Thymus (tissue), 11 donors: ENCODE measurements around the gene IKBKG. TPM values are rescaled to one million over a fixed set of nuclear protein-coding genes. Genes with fewer than 3 reads are reported as not detected.

Source experiments
- DNase-seq, 9 donors: peaks; one replicate each; pipeline ENCODE4 v3.0.0-alpha.2; 2013; ENCODE audit warnings: low spot score in 9 of 9, low read depth in 6 of 9, missing footprints in 1 of 9
- H3K27ac ChIP-seq, 2 donors: one replicate each; pipeline ENCODE4 v1.5.1; 2013; ENCODE audit warnings: control low read depth in 1 of 2, low read depth in 1 of 2, low read length in 1 of 2, mild to moderate bottlenecking in 1 of 2, moderate library complexity in 1 of 2
- H3K27me3 ChIP-seq, 2 donors: one replicate each; pipeline ENCODE4 v1.5.1; 2013; ENCODE audit warnings: low read length in 1 of 2; ENCODE audit not compliant: control insufficient read depth in 2 of 2, insufficient read depth in 1 of 2
- H3K36me3 ChIP-seq, 2 donors: one replicate each; pipeline ENCODE4 v1.5.1; 2013; ENCODE audit warnings: low read length in 1 of 2, mild to moderate bottlenecking in 1 of 2, moderate library complexity in 1 of 2; ENCODE audit not compliant: control insufficient read depth in 2 of 2, insufficient read depth in 2 of 2
- H3K4me1 ChIP-seq, 2 donors: one replicate each; pipeline ENCODE4 v1.5.1; 2013; ENCODE audit warnings: low read length in 2 of 2; ENCODE audit not compliant: control insufficient read depth in 2 of 2, insufficient read depth in 2 of 2
- H3K4me3 ChIP-seq, 2 donors: one replicate each; pipeline ENCODE4 v1.5.1; 2013; ENCODE audit warnings: low read length in 2 of 2, control low read depth in 1 of 2, mild to moderate bottlenecking in 1 of 2
- H3K9me3 ChIP-seq, 2 donors: one replicate each; pipeline ENCODE4 v1.5.1; 2013; ENCODE audit warnings: low read length in 1 of 2, mild to moderate bottlenecking in 1 of 2; ENCODE audit not compliant: control insufficient read depth in 2 of 2, insufficient read depth in 1 of 2
- WGBS: extraction: QIAGEN DNeasy Blood & Tissue Kit; methylation state at CpG from one replicate; pipeline ENCODE4 v1.1.7; 2013; 5-methylcytosine and 5-hydroxymethylcytosine counted together
- polyA plus RNA-seq: library from polyadenylated mRNA; stranded (reverse); fragments of 200-250 nt; gene quantifications from one replicate; pipeline ENCODE4 v1.2.3, GENCODE V29; 2013
- total RNA-seq: library from RNA; stranded (reverse); fragments of 120-200 nt; gene quantifications from one replicate; pipeline ENCODE4 v1.2.4, GENCODE V29; 2013
- donor health status: healthy.

The IKBKG gene
- total and polyA plus RNA-seq, 2 donors, result 17.7 to 38.3 TPM

DNA sequence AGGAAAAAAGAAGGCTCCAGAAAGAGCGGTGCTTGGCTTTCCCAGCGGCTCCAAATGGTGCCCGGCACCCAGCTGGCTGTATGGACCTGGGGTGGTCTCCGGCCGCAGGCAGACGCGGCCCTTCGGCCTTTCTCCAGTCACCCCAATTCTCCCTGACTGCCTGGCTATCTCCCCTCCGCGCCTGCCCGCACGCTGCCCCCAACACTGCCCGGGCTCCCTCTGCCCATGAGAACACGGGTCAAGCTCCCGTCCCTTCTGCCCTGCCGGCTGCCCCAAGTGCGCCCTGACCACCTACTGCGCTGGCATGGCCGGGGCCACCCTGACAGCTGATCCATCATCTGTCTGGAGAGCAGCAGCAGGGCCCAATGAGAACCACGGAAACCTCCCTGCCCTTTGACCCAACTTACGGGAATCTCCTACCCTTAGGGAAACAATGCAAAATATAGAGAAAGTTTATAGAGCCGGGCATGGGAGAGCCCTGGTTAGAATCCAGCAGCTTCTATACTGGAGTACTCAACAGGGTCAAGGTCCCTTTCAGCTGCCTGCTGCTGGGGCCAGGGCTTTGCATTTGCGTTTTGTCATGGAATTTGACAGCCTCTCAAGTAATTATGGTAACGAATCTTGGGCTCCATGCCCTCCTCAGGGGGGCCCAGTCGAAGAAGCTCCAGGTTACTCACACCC, 30.2 kb upstream of the IKBKG start:
- Histone ChIP-seq H3K27ac (peak overlapping the region; percentile 52 to 87), H3K9me3 (peaks cover 0 to 11% of the 10 kb centered on the region in 2 donors), H3K4me1 (peaks cover 5 to 20% of the 10 kb centered on the region in 2 donors), H3K4me3 (no peak overlapping the region), H3K36me3 (peaks cover 0 to 3% of the 10 kb centered on the region in 2 donors), H3K27me3 (no peaks in the 10 kb centered on the region)
- WGBS, result 88% methylated on average over 25 of the region's 25 CpGs
- DNase-seq, result no peak

GRCh38 chrX:154519389-154519788, 28.0 kb upstream of the IKBKG start:
- no peaks in the 10 kb centered on the region for H3K36me3 ChIP-seq
- peaks cover 5 to 15% of the 10 kb centered on the region in 2 donors for H3K4me1 ChIP-seq
- 97% methylated on average over 8 of the region's 8 CpGs for WGBS
- no peaks in the 10 kb centered on the region for H3K27me3 ChIP-seq
- no peak for DNase-seq
- no peak overlapping the region for H3K27ac ChIP-seq
- peaks cover 0 to 11% of the 10 kb centered on the region in 2 donors for H3K9me3 ChIP-seq
- H3K4me3 ChIP-seq, result no peak overlapping the region

DNA sequence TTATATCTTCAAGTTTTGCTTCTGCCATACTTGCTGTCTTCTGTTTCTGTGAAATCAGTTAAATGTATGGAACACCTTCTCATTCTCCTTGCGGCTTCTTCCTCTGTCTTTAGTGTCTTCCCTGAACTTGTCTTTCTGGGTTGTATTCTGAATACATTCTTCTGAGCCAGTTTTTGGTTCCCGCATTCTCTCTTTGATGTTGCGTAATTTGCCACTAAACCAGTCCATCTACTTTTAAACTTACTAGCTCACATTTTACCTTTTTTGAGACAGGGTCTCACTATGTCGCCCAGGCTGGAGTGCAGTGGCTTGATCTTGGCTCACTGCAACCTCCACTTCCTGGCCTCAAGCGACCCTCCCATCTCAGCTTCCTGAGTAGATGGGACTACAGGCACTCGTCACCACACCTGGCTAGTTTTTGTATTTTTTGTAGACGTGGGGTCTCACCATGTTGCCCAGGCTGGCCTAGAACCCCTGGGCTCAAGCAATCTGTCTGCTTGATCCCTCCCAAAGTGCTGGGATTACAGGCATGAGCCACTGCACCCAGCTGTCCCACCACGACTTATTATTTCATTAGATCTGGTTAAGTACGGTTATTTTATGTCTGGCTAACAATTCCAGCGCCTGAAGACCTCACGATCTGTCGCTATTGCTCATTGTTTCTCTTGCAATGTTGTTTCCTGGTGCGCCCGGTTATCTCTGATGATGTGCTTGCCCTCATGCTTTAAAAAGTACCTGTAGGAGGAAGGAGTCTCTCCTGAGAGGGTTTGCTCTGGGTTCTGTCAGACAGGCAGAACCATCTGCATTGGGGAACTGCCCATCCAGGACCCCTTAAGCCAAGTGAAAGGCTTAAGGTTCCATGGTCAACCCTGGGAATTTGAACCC, 21.6 kb upstream of the IKBKG start:
- 77% methylated on average over 14 of the region's 14 CpGs for WGBS
- H3K36me3 ChIP-seq, result peaks cover 0 to 5% of the 10 kb centered on the region in 2 donors
- DNase-seq, result no peak

DNA sequence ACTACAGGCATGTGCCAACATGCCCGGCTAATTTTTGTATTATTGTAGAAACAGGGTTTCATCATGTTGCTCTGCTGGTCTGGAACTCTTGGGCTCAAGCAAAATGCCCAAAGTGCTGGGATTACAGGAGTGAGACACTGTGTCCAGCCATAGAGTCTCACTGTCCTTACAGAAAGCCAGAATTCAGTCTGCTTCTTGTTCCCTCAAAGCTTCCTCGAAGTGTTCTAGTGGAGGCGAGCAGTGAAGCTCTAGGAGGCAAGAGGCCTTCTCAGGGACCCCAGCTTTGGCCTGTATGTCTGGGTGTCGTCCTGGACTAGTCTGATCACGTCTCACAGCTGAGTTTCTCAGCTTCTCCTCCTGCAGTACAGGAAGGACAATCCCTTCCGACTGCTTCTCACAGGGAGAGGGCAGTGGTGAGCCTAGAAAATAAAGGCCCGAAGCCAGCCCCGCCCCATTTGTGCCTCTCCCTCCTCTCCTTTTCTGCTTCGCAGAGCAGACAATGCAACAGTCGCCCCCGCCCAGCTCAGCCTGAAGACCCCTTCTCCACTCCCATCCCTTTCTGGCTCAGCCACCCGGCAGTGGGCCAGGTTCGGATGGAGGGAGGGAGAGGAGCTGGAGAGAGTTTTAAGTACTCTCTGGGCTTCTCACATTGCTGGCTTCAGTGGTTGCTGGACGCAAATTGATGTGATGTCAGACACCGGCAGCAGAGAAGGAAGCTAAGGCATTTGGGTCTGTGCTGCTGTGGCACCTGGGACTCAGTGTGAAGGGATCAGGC, 20.3 kb upstream of the IKBKG start:
- H3K36me3 ChIP-seq, result peaks cover under 1 to 16% of the 10 kb centered on the region in 2 donors
- no peaks in the 10 kb centered on the region for H3K27me3 ChIP-seq
- H3K4me3 ChIP-seq, result peak overlapping the region in 1 of 2 donors; percentile 32
- WGBS, result 11% methylated on average over 15 of the region's 15 CpGs
- peak in 3 of 9 donors; percentile 45 to 75 (median 53) for DNase-seq
- peak overlapping the region; percentile 55 to 77 for H3K27ac ChIP-seq
- H3K9me3 ChIP-seq, result no peaks in the 10 kb centered on the region
- peaks cover 4 to 22% of the 10 kb centered on the region in 2 donors for H3K4me1 ChIP-seq

More for the DNA sequence above, 21.6 kb upstream of the IKBKG start:
- H3K4me3 ChIP-seq, result no peak overlapping the region
- no peak overlapping the region for H3K27ac ChIP-seq
- H3K27me3 ChIP-seq, result no peaks in the 10 kb centered on the region
- peaks cover 4 to 22% of the 10 kb centered on the region in 2 donors for H3K4me1 ChIP-seq
- H3K9me3 ChIP-seq, result no peaks in the 10 kb centered on the region

- Histone ChIP-seq H3K4me1 (peaks cover 4 to 22% of the 10 kb centered on the region in 2 donors), H3K27ac (no peak overlapping the region), H3K36me3 (peaks cover 19 to 33% of the 10 kb centered on the region in 2 donors), H3K27me3 (no peaks in the 10 kb centered on the region), H3K4me3 (no peak overlapping the region), H3K9me3 (no peaks in the 10 kb centered on the region)
- WGBS, result 100% methylated on average over 6 of the region's 6 CpGs
- DNase-seq, result no peak
Observed at GRCh38 chrX:154529206-154529612, 18.2 kb upstream of the IKBKG start.

DNA sequence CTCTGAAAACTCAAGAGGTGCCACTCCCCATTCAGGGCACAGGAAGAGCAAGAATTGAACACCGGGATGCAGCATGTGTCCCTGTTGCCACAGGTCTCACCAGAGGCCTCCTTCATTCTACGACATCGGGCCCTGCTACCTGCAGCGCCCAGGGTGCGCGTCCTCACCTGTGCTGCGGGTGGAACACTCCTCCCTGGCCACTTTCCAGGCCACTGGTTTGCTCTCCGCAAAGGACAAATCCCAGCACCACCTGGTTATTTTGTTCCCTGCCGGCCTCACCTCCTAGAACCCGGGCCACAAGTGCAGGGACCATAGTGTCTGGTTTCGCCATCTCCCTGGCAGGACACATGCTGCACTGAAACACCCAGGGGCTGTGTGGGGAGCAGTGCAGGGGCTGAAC, 17.1 kb upstream of the IKBKG start:
- H3K27ac ChIP-seq, result no peak overlapping the region
- peaks cover 4 to 26% of the 10 kb centered on the region in 2 donors for H3K4me1 ChIP-seq
- H3K27me3 ChIP-seq, result no peaks in the 10 kb centered on the region
- no peak overlapping the region for H3K4me3 ChIP-seq
- H3K36me3 ChIP-seq, result peaks cover 30 to 39% of the 10 kb centered on the region in 2 donors
- 98% methylated on average over 11 of the region's 11 CpGs for WGBS
- no peak for DNase-seq
- no peaks in the 10 kb centered on the region for H3K9me3 ChIP-seq

- WGBS, result 92% methylated on average over 16 of the region's 16 CpGs
- no peak overlapping the region for H3K4me3 ChIP-seq
- no peak overlapping the region for H3K27ac ChIP-seq
- H3K4me1 ChIP-seq, result peaks cover 4 to 14% of the 10 kb centered on the region in 2 donors
- no peaks in the 10 kb centered on the region for H3K9me3 ChIP-seq
- H3K27me3 ChIP-seq, result no peaks in the 10 kb centered on the region
- H3K36me3 ChIP-seq, result peaks cover 33 to 47% of the 10 kb centered on the region in 2 donors
- DNase-seq, result no peak
Observed at GRCh38 chrX:154531626-154532025, 15.8 kb upstream of the IKBKG start.

DNA sequence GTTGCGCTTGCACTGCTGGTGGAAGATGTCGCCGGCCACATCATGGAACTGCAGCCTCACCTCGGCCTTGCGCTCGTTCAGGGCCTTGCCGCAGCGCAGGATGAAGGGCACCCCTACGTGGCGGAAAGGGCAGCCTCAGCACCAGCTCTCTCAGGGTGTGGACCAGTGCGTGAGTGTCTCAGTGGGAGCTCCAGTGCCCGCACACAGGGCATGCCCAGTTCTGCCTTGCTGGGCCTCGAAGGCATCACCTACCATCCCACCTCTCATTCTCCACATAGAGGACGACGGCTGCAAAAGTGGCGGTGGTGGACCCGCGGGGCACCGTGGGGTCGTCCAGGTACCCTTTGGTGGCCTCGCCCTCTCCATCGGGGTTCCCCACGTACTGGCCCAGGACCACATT, 14.7 kb upstream of the IKBKG start:
- no peak for DNase-seq
- Histone ChIP-seq H3K27ac (no peak overlapping the region), H3K27me3 (no peaks in the 10 kb centered on the region), H3K9me3 (no peaks in the 10 kb centered on the region), H3K4me1 (peaks cover 0 to 4% of the 10 kb centered on the region in 2 donors), H3K36me3 (peaks cover 33 to 47% of the 10 kb centered on the region in 2 donors), H3K4me3 (no peak overlapping the region)
- 98% methylated on average over 23 of the region's 23 CpGs for WGBS
